ENCODE measurements around the gene OR52E6.

DNA sequence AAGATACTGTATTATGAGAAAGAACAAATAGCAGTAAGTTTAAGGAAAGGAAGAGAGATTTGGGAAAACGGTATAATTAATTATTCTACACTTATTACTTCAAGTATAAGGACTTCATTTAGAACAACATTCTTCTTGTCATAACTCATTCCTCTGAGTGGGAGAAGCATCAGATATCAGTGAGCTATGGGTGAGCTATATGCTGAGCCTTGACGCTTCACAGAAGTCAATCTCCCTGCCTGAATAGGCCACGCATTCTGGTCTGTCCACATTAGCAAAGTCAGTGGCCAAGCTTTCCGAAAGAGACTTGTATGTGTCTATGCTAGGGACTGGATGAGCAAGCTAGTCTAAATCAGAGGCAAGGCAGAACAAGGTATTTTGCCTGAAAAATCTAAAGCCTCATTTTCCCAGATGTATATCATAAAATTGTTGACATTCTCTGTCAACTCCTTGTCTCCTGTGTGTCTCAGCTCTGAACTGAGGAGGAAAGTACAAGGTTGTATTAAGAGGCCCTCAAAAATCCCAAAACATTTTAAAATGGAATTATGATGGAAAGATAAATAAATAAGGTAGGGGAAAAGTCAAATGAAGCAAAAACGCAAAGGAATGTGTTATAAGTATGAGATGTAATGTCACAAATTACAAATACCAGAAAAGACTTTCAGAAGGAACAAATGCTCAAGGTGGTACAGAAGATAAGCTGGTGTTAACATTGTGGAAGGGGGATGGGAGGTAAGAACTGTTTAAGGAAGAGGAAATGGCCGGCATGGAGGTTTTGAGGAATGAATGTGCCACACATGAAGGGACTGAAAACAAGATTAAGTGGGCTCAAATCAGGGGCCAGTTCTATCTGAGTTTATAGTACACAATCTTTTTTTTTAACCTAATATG, 31.5 kb downstream of the OR52E6 start:
- TF ChIP-seq JUNB (IDR thresholded peaks at IDR 0.05): no peak
- TF ChIP-seq, protein P1, sequence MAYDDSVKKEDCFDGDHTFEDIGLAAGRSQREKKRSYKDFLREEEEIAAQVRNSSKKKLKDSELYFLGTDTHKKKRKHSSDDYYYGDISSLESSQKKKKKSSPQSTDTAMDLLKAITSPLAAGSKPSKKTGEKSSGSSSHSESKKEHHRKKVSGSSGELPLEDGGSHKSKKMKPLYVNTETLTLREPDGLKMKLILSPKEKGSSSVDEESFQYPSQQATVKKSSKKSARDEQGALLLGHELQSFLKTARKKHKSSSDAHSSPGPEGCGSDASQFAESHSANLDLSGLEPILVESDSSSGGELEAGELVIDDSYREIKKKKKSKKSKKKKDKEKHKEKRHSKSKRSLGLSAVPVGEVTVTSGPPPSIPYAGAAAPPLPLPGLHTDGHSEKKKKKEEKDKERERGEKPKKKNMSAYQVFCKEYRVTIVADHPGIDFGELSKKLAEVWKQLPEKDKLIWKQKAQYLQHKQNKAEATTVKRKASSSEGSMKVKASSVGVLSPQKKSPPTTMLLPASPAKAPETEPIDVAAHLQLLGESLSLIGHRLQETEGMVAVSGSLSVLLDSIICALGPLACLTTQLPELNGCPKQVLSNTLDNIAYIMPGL (CRISPR knock-in tag; IDR thresholded peaks at IDR 0.05; ENCODE audit: borderline replicate concordance): no peak
- no peak for TF ChIP-seq POLR2A (IDR thresholded peaks at IDR 0.05; ENCODE audit: low read length)
